WTC11 (cell line): ENCODE data around the gene CSNK2A1. TPM values are rescaled to one million over a fixed set of nuclear protein-coding genes. Genes with fewer than 3 reads are reported as not detected.

Experiments used
- ATAC-seq: fragments of 200-7000 bp; cut with Tn5 transposase; 2 replicates; pipeline ENCODE4 v1.10.0; 2021; ENCODE audit warnings: mild to moderate bottlenecking, moderate library complexity
- CTCF ChIA-PET: fragments of 300-600 bp; sonication (Branson Sonifier 250); formaldehyde crosslinking; loops from one replicate; lab custom pipeline; 2021; ENCODE audit warnings: antibody characterized with exemption; lab: Charles Lee
- POLR2A ChIA-PET: fragments of 350-600 bp; sonication (Branson Sonifier 250); formaldehyde crosslinking; loops from one replicate; lab custom pipeline; 2021; ENCODE audit warnings: antibody characterized with exemption; lab: Charles Lee
- DNase-seq: peaks from one replicate; pipeline ENCODE4 v3.0.0; 2021; ENCODE audit warnings: low spot score
- H3K27ac Mint-ChIP-seq: 2 replicates; pipeline ENCODE4 v1.8.0; 2021; ENCODE audit warnings: mixed read lengths
- H3K27me3 Mint-ChIP-seq: 2 replicates; pipeline ENCODE4 v1.8.0; 2021; ENCODE audit warnings: low read depth, mild to moderate bottlenecking, moderate library complexity, mixed read lengths
- H3K36me3 Mint-ChIP-seq: 2 replicates; pipeline ENCODE4 v1.8.0; 2021; ENCODE audit warnings: mixed read lengths
- H3K4me1 Mint-ChIP-seq: 2 replicates; pipeline ENCODE4 v1.8.0; 2022; ENCODE audit warnings: mixed read lengths
- H3K4me3 Mint-ChIP-seq: 2 replicates; pipeline ENCODE4 v1.8.0; 2021; ENCODE audit warnings: mild to moderate bottlenecking, moderate library complexity, mixed read lengths
- H3K9me3 Mint-ChIP-seq: 2 replicates; pipeline ENCODE4 v1.8.0; 2021; ENCODE audit warnings: mixed read lengths
- CREM ChIP-seq: sonication (generic); formaldehyde crosslinking; IDR thresholded peaks from 2 replicates; pipeline ENCODE4 v1.8.1; 2022; ENCODE audit warnings: mild to moderate bottlenecking, missing genetic modification reagents, moderate library complexity
- GTF2I ChIP-seq: fragments of 250-450 bp; sonication (Bioruptor Pico); conservative IDR thresholded peaks from 2 replicates; pipeline ENCODE4 v1.4.0; 2021; ENCODE audit warnings: mild to moderate bottlenecking
- HMGA2 ChIP-seq: fragments of 250-450 bp; sonication (Bioruptor Pico); IDR thresholded peaks from 2 replicates; pipeline ENCODE4 v1.4.0; 2021; ENCODE audit warnings: mild to moderate bottlenecking, moderate library complexity
- JAZF1 ChIP-seq: fragments of 250-450 bp; sonication (Bioruptor Pico); IDR thresholded peaks from 2 replicates; pipeline ENCODE4 v1.9.0; 2021; ENCODE audit warnings: moderate library complexity, mild to moderate bottlenecking, inconsistent platforms
- JUN ChIP-seq: sonication (generic); formaldehyde crosslinking; IDR thresholded peaks from 2 replicates; pipeline ENCODE4 v1.8.0; 2023; ENCODE audit warnings: mild to moderate bottlenecking, missing genetic modification reagents
- NFATC4 ChIP-seq: fragments of 250-450 bp; sonication (Bioruptor Pico); IDR thresholded peaks from 2 replicates; pipeline ENCODE4 v1.9.0; 2021; ENCODE audit warnings: mild to moderate bottlenecking
- SMAD3 ChIP-seq: sonication (generic); formaldehyde crosslinking; IDR thresholded peaks from 2 replicates; pipeline ENCODE4 v1.8.0; 2022; ENCODE audit warnings: missing genetic modification reagents, mild to moderate bottlenecking, borderline replicate concordance
- SOX15 ChIP-seq: fragments of 250-450 bp; sonication (Bioruptor Pico); IDR thresholded peaks from 2 replicates; pipeline ENCODE4 v1.9.0; 2021; ENCODE audit warnings: mild to moderate bottlenecking
- SP1 ChIP-seq: sonication (generic); formaldehyde crosslinking; conservative IDR thresholded peaks from 2 replicates; pipeline ENCODE4 v1.8.1; 2022; ENCODE audit warnings: missing genetic modification reagents
- ZBTB21 ChIP-seq: sonication (generic); formaldehyde crosslinking; IDR thresholded peaks from 2 replicates; pipeline ENCODE4 v1.8.1; 2023; ENCODE audit warnings: mild to moderate bottlenecking, missing genetic modification reagents, borderline replicate concordance
- total RNA-seq: library from RNA; stranded (reverse); gene quantifications from 3 replicates; pipeline ENCODE4 v1.2.3, GENCODE V29; 2021
- TF ChIP-seq, protein P1 (sequence below): fragments of 250-450 bp; sonication (Bioruptor Pico); conservative IDR thresholded peaks from 2 replicates; pipeline ENCODE4 v1.9.0; 2021; ENCODE audit warnings: mild to moderate bottlenecking
- TF ChIP-seq, protein P2 (sequence below): fragments of 200-600 bp; IDR thresholded peaks from 2 replicates; pipeline ENCODE4 v1.8.0; 2022; ENCODE audit warnings: antibody characterized with exemption
- TF ChIP-seq, protein P3 (sequence below): fragments of 250-450 bp; sonication (Bioruptor Pico); IDR thresholded peaks from 2 replicates; pipeline ENCODE4 v1.8.0; 2021; ENCODE audit warnings: mild to moderate bottlenecking
- TF ChIP-seq, protein P4 (sequence below): sonication (generic); formaldehyde crosslinking; IDR thresholded peaks from 2 replicates; pipeline ENCODE4 v1.8.0; 2022; ENCODE audit warnings: mild to moderate bottlenecking, missing genetic modification reagents
- TF ChIP-seq, protein P5 (sequence below): sonication (generic); formaldehyde crosslinking; IDR thresholded peaks from 2 replicates; pipeline ENCODE4 v1.8.1; 2023; ENCODE audit warnings: mild to moderate bottlenecking, missing genetic modification reagents, moderate library complexity
- TF ChIP-seq, protein P6 (sequence below): sonication (generic); formaldehyde crosslinking; IDR thresholded peaks from 2 replicates; pipeline ENCODE4 v1.8.1; 2023; ENCODE audit warnings: mild to moderate bottlenecking, missing genetic modification reagents, moderate library complexity
- TF ChIP-seq, protein P7 (sequence below): sonication (generic); formaldehyde crosslinking; IDR thresholded peaks from 2 replicates; pipeline ENCODE4 v1.8.0; 2022; ENCODE audit warnings: mild to moderate bottlenecking, missing genetic modification reagents

The CSNK2A1 gene
- total RNA-seq, 1 experiment from 2014 or later, result 235 TPM

DNA sequence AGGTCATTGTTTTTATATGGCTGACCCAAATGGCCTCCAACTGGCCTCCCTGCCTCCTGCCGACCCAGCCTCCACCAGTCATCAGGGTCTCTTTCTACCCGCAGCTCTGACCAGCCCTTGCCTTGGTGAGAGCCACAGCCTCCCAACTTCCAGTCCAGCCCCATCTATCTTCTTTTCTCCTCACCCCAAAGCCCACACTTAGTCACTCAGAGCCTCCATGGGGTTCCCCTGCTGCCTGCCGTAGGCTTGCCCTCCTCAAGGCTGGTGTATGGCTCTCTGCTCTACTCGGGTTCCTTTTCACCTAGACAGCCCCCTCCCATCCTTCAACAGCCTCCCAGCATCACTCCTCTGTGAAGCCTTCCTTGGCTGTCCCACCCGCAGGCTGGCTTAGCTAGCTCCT lies 48.4 kb upstream of the CSNK2A1 start (continued):
- TF ChIP-seq, protein P1, sequence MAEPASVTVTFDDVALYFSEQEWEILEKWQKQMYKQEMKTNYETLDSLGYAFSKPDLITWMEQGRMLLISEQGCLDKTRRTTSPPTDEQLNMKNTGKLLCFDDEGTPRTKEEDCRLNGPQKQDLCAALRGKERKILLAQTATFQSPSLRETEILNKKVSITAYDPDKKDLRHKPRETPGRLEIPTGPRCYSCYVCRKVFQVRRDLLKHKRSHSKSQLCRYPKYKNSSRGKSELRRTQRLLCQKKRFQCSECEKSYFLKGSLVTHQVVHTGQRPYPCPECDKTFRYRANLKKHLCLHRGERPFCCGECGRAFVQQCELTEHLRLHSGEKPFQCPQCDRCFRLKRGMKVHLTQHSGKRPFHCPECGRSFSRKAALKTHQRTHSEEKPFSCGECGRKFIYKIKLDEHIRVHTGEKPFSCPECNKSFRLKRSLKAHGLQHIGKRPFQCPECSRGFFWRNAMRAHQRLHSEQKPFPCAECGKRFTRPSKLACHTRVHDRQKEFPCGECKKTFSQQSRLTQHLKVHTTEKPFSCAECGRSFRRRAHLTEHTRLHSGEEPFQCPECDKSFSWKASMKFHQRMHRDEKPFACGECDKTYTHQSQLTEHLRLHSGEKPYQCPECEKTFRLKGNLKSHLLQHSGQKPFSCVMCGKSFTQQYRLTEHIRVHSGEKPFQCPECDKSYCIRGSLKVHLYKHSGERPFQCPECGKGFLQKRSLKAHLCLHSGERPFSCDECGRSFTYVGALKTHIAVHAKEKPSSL (CRISPR knock-in tag), result no peak
- TF ChIP-seq SOX15, result no peak
- TF ChIP-seq, protein P2, sequence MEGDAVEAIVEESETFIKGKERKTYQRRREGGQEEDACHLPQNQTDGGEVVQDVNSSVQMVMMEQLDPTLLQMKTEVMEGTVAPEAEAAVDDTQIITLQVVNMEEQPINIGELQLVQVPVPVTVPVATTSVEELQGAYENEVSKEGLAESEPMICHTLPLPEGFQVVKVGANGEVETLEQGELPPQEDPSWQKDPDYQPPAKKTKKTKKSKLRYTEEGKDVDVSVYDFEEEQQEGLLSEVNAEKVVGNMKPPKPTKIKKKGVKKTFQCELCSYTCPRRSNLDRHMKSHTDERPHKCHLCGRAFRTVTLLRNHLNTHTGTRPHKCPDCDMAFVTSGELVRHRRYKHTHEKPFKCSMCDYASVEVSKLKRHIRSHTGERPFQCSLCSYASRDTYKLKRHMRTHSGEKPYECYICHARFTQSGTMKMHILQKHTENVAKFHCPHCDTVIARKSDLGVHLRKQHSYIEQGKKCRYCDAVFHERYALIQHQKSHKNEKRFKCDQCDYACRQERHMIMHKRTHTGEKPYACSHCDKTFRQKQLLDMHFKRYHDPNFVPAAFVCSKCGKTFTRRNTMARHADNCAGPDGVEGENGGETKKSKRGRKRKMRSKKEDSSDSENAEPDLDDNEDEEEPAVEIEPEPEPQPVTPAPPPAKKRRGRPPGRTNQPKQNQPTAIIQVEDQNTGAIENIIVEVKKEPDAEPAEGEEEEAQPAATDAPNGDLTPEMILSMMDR, result no peak
- no peak for TF ChIP-seq JAZF1
- no peak for TF ChIP-seq SMAD3 (CRISPR knock-in tag)
- no peak for TF ChIP-seq JUN
- TF ChIP-seq, protein P3, sequence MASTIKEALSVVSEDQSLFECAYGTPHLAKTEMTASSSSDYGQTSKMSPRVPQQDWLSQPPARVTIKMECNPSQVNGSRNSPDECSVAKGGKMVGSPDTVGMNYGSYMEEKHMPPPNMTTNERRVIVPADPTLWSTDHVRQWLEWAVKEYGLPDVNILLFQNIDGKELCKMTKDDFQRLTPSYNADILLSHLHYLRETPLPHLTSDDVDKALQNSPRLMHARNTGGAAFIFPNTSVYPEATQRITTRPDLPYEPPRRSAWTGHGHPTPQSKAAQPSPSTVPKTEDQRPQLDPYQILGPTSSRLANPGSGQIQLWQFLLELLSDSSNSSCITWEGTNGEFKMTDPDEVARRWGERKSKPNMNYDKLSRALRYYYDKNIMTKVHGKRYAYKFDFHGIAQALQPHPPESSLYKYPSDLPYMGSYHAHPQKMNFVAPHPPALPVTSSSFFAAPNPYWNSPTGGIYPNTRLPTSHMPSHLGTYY (CRISPR knock-in tag), result no peak
- TF ChIP-seq, protein P4, sequence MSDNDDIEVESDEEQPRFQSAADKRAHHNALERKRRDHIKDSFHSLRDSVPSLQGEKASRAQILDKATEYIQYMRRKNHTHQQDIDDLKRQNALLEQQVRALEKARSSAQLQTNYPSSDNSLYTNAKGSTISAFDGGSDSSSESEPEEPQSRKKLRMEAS (CRISPR knock-in tag), result no peak

DNA sequence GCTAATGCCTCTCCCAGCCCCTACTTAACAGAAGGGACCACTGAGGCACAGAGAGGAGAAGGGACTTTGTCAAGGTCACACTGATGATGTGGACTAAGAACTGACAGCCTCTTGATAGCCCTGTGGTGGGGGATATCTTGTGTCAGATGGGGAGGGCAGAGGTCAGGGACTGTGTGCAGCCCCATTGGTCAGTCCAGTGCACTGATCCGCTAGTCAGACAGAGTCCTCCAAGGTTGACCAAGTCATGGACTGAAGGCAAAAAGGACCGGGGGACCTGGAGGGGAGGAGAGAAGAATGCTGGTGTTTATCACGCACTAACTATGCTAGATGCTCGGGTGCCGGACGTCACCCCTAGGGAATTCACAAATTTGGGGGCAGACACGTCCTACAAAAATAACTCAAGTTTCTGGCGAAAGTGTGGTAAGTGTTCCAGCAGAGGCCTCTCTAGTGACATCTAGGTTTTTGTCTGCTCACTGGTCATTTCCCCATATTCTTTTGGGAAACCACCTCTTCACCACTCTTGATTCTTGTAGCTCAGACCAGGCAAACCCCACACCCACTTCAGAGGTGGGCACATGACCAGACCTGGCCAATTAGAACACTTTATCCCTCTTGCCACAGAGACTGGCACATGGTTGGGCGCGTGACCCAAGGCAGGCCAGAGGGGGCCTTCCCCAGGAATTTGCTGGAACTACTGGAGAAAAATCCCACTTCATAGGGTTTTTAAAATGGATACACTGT lies 45.5 kb upstream of the CSNK2A1 start:
- H3K27ac Mint-ChIP-seq, result no peak overlapping the region
- POLR2A ChIA-PET, result interaction anchor here (0.8 kb wide), 1 partner anchor 14 kb away, joined by 3 read pairs; no protein-coding TSS in a partner anchor

More for the DNA sequence above, 45.5 kb upstream of the CSNK2A1 start:
- Mint-ChIP-seq H3K27me3 (peaks cover 5% of the 10 kb centered on the region; the same call in 1 of the 2 replicates), H3K4me1 (no peaks in the 10 kb centered on the region), H3K36me3 (no peaks in the 10 kb centered on the region), H3K4me3 (no peak overlapping the region), H3K9me3 (peaks cover 3% of the 10 kb centered on the region; the same call in 1 of the 2 replicates)
- CTCF ChIA-PET, result interaction anchor here (0.8 to 3.5 kb wide), 4 partner anchors 12 to 227 kb away, joined by 3 to 16 read pairs (median 8); no protein-coding TSS in a partner anchor
- TF ChIP-seq GTF2I (CRISPR knock-in tag), result no peak
- no peak for TF ChIP-seq NFATC4 (CRISPR knock-in tag)
- no peak for TF ChIP-seq HMGA2
- TF ChIP-seq SP1 (CRISPR knock-in tag), result no peak
- TF ChIP-seq, protein P5, sequence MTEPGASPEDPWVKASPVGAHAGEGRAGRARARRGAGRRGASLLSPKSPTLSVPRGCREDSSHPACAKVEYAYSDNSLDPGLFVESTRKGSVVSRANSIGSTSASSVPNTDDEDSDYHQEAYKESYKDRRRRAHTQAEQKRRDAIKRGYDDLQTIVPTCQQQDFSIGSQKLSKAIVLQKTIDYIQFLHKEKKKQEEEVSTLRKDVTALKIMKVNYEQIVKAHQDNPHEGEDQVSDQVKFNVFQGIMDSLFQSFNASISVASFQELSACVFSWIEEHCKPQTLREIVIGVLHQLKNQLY (CRISPR knock-in tag), result no peak
- TF ChIP-seq CREM (CRISPR knock-in tag), result no peak
- TF ChIP-seq, protein P6, sequence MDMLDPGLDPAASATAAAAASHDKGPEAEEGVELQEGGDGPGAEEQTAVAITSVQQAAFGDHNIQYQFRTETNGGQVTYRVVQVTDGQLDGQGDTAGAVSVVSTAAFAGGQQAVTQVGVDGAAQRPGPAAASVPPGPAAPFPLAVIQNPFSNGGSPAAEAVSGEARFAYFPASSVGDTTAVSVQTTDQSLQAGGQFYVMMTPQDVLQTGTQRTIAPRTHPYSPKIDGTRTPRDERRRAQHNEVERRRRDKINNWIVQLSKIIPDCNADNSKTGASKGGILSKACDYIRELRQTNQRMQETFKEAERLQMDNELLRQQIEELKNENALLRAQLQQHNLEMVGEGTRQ (CRISPR knock-in tag), result peak; percentile 89
- TF ChIP-seq, protein P4 (CRISPR knock-in tag), result 0 out of 2 replicates have a peak, but pooled peaks have one; percentile 23
- TF ChIP-seq ZBTB21 (CRISPR knock-in tag), result no peak
- TF ChIP-seq, protein P7, sequence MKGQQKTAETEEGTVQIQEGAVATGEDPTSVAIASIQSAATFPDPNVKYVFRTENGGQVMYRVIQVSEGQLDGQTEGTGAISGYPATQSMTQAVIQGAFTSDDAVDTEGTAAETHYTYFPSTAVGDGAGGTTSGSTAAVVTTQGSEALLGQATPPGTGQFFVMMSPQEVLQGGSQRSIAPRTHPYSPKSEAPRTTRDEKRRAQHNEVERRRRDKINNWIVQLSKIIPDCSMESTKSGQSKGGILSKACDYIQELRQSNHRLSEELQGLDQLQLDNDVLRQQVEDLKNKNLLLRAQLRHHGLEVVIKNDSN, result peak; percentile 87
- ATAC-seq (peak; percentile 95), DNase-seq (no peak)
